ENCODE measurements around the gene BABAM2.

The BABAM2 gene

GRCh38 chr2:28178946-28179345 lies 288.4 kb downstream of the BABAM2 start (continued):
- TF ChIP-seq ZSCAN18 (tag by site-specific recombination; IDR thresholded peaks at IDR 0.05) (no peak), ZNF155 (tag by site-specific recombination; IDR thresholded peaks at IDR 0.05) (no peak)

- no peak for TF ChIP-seq ZNF221 (tag by site-specific recombination; IDR thresholded peaks at IDR 0.05; ENCODE audit: borderline replicate concordance)
- no peak for TF ChIP-seq ZNF48 (tag by site-specific recombination; IDR thresholded peaks at IDR 0.05)
- TF ChIP-seq ZNF302 (tag by site-specific recombination; IDR thresholded peaks at IDR 0.05; ENCODE audit: low read depth): no peak
- no peak for TF ChIP-seq REPIN1 (tag by site-specific recombination; IDR thresholded peaks at IDR 0.05; ENCODE audit: low read depth)
- TF ChIP-seq KLF7 (tag by site-specific recombination; IDR thresholded peaks at IDR 0.05; ENCODE audit: borderline replicate concordance): no peak
- TF ChIP-seq ZNF621 (tag by site-specific recombination; IDR thresholded peaks at IDR 0.05): no peak
- no peak for TF ChIP-seq ZNF391 (tag by site-specific recombination; IDR thresholded peaks at IDR 0.05; ENCODE audit: borderline replicate concordance, low read depth)
- no peak for TF ChIP-seq ZNF830 (tag by site-specific recombination; IDR thresholded peaks at IDR 0.05; ENCODE audit: low read depth)
- no peak for TF ChIP-seq ZNF155 (tag by site-specific recombination; IDR thresholded peaks at IDR 0.05)
- Histone ChIP-seq H3K4me1 (ENCODE audit: control insufficient read depth, insufficient read depth, low read length) (no peaks in the 10 kb centered on the region), H3K9me3 (ENCODE audit: control insufficient read depth, insufficient read depth, low read depth, low read length) (no peaks in the 10 kb centered on the region), H3K27ac (ENCODE audit: extremely low read depth, low read depth, low read length) (no peak overlapping the region), H3K4me3 (ENCODE audit: low read depth, low read length) (no peak overlapping the region), H3K36me3 (ENCODE audit: control insufficient read depth in 2 of 2, insufficient read depth in 1 of 2, low read length in 2 of 2) (no peaks in the 10 kb centered on the region)
- ChIA-PET POLR2A (no interaction called here), CTCF (interaction anchor here (0.9 kb wide), 1 partner anchor 78 kb away, joined by 3 read pairs; no protein-coding TSS in a partner anchor)
Measured at GRCh38 chr2:28181801-28182200, 291.3 kb downstream of the BABAM2 start.

GRCh38 chr2:28182348-28182747 lies 291.8 kb downstream of the BABAM2 start:
- POLR2A ChIA-PET: no interaction called here
- Histone ChIP-seq H3K36me3 (ENCODE audit: control insufficient read depth in 2 of 2, insufficient read depth in 1 of 2, low read length in 2 of 2) (no peaks in the 10 kb centered on the region), H3K4me1 (ENCODE audit: control insufficient read depth, insufficient read depth, low read length) (no peaks in the 10 kb centered on the region), H3K27ac (ENCODE audit: extremely low read depth, low read depth, low read length) (no peak overlapping the region), H3K9me3 (ENCODE audit: control insufficient read depth, insufficient read depth, low read depth, low read length) (no peaks in the 10 kb centered on the region), H3K4me3 (ENCODE audit: low read depth, low read length) (no peak overlapping the region)
- CTCF ChIA-PET: interaction anchor here (0.9 kb wide), 1 partner anchor 78 kb away, joined by 3 read pairs; no protein-coding TSS in a partner anchor
- TF ChIP-seq ZNF626 (tag by site-specific recombination; IDR thresholded peaks at IDR 0.05): no peak
- TF ChIP-seq ZBTB21 (tag by site-specific recombination; IDR thresholded peaks at IDR 0.05): no peak
- TF ChIP-seq ZNF239 (tag by site-specific recombination; IDR thresholded peaks at IDR 0.05): no peak
- no peak for TF ChIP-seq ZNF341 (tag by site-specific recombination; IDR thresholded peaks at IDR 0.05; ENCODE audit: low read depth)
- TF ChIP-seq TSHZ1 (tag by site-specific recombination; IDR thresholded peaks at IDR 0.05; ENCODE audit: borderline replicate concordance): no peak
- no peak for TF ChIP-seq SETDB1 (IDR thresholded peaks at IDR 0.05; ENCODE audit: insufficient read length, low read length)
- no peak for TF ChIP-seq SCRT2 (tag by site-specific recombination; IDR thresholded peaks at IDR 0.05)
- TF ChIP-seq ZBTB1 (tag by site-specific recombination; IDR thresholded peaks at IDR 0.05): no peak
- no peak for TF ChIP-seq INSM2 (tag by site-specific recombination; IDR thresholded peaks at IDR 0.05)
- TF ChIP-seq ZNF2 (tag by site-specific recombination; IDR thresholded peaks at IDR 0.05): no peak
- TF ChIP-seq GLI2 (tag by site-specific recombination; IDR thresholded peaks at IDR 0.05; ENCODE audit: borderline replicate concordance, low read depth): no peak
- TF ChIP-seq ZNF211 (tag by site-specific recombination; IDR thresholded peaks at IDR 0.05; ENCODE audit: low read depth): no peak
- TF ChIP-seq ZNF707 (tag by site-specific recombination; IDR thresholded peaks at IDR 0.05): no peak
- no peak for TF ChIP-seq ZNF37A (tag by site-specific recombination; IDR thresholded peaks at IDR 0.05)
- no peak for TF ChIP-seq ZBTB8A (tag by site-specific recombination; IDR thresholded peaks at IDR 0.05)
